GM19463 (cell line): Measurements from ENCODE around the gene SZT2.

Source experiments
- ATAC-seq: cut with Tn5 transposase; IDR thresholded peaks from one replicate; pipeline ENCODE4 v1.9.1; 2021; ENCODE audit warnings: mild to moderate bottlenecking, moderate library complexity; ENCODE audit not compliant: unreplicated experiment

Gene SZT2

GRCh38 chr1:43439781-43440180, 50.1 kb downstream of the SZT2 start:
- ATAC-seq: no peak

GRCh38 chr1:43440358-43440757, 50.7 kb downstream of the SZT2 start:
- ATAC-seq: no peak

GRCh38 chr1:43441166-43441893, 51.6 kb downstream of the SZT2 start:
- no peak for ATAC-seq

- no peak for ATAC-seq
Observed at GRCh38 chr1:43441894-43442637, 52.4 kb downstream of the SZT2 start.

GRCh38 chr1:43442756-43443155, 53.1 kb downstream of the SZT2 start:
- ATAC-seq: no peak

- ATAC-seq: no peak
Observed at GRCh38 chr1:43443197-43443946, 53.7 kb downstream of the SZT2 start.

GRCh38 chr1:43444151-43444828, 54.6 kb downstream of the SZT2 start:
- no peak for ATAC-seq

GRCh38 chr1:43444836-43445235, 55.1 kb downstream of the SZT2 start:
- ATAC-seq: no peak

GRCh38 chr1:43445606-43446387, 56.1 kb downstream of the SZT2 start:
- ATAC-seq: no peak

GRCh38 chr1:43446388-43446740, 56.7 kb downstream of the SZT2 start:
- ATAC-seq: no peak

GRCh38 chr1:43446881-43447835, 57.5 kb downstream of the SZT2 start:
- ATAC-seq: no peak

GRCh38 chr1:43447891-43448708, 58.4 kb downstream of the SZT2 start:
- ATAC-seq: no peak

- ATAC-seq: no peak
Observed at GRCh38 chr1:43448955-43449707, 59.4 kb downstream of the SZT2 start.

- no peak for ATAC-seq
Observed at GRCh38 chr1:43449708-43450069, 60.0 kb downstream of the SZT2 start.

- no peak for ATAC-seq
Observed at GRCh38 chr1:43450251-43450941, 60.7 kb downstream of the SZT2 start.

- ATAC-seq: no peak
Observed at GRCh38 chr1:43451157-43451591, 61.5 kb downstream of the SZT2 start.
